H1 (cell line): ENCODE results near the gene TBC1D25. TPM values are rescaled to one million over a fixed set of nuclear protein-coding genes. Genes with fewer than 3 reads are reported as not detected.

Experiments
- CTCF ChIA-PET: fragments of 300-600 bp; sonication (Branson Sonifier 250); formaldehyde crosslinking; loops from one replicate; lab custom pipeline; 2021; ENCODE audit not compliant: partially characterized antibody; lab: Charles Lee
- POLR2A ChIA-PET: fragments of 300-600 bp; sonication (Branson Sonifier 250); formaldehyde crosslinking; loops from one replicate; lab custom pipeline; 2021; ENCODE audit warnings: inconsistent platforms; ENCODE audit not compliant: partially characterized antibody; lab: Charles Lee
- DNase-seq, 2 experiments: peaks; one replicate each; pipeline versions ENCODE4 v3.0.0 to v3.0.0-alpha.2; 2010 to 2022; ENCODE audit warnings: low spot score in 2 of 2, low read depth in 1 of 2, mixed read lengths in 1 of 2
- FAIRE-seq: peaks from 2 replicates; lab custom pipeline; 2011; peaks lifted over from hg19 to GRCh38; lab: Jason Lieb, UNC
- H2AFZ ChIP-seq: 2 replicates; pipeline ENCODE4 v1.8.1; 2012; ENCODE audit warnings: low read length, inconsistent platforms
- H2AK5ac ChIP-seq: 2 replicates; pipeline ENCODE4 v1.6.1; 2013; ENCODE audit warnings: low read depth, low read length
- H2BK120ac ChIP-seq: replicated peaks from 2 replicates; pipeline ENCODE3; 2013; ENCODE audit warnings: low read depth, low read length, inconsistent platforms
- H2BK12ac ChIP-seq: 2 replicates; pipeline ENCODE4 v1.6.1; 2013; ENCODE audit warnings: low read depth, low read length
- H2BK15ac ChIP-seq: 2 replicates; pipeline ENCODE4 v1.6.1; 2013; ENCODE audit warnings: low read length
- H2BK20ac ChIP-seq: 2 replicates; pipeline ENCODE4 v1.6.1; 2013; ENCODE audit warnings: low read length
- H2BK5ac ChIP-seq: 2 replicates; pipeline ENCODE4 v1.6.1; 2013; ENCODE audit warnings: low read depth, low read length
- H3K14ac ChIP-seq: 2 replicates; pipeline ENCODE4 v1.6.1; 2013; ENCODE audit warnings: inconsistent platforms; ENCODE audit not compliant: insufficient read length
- H3K18ac ChIP-seq: 2 replicates; pipeline ENCODE4 v1.6.1; 2013; ENCODE audit warnings: low read length; ENCODE audit errors: extremely low read depth
- H3K23ac ChIP-seq: 2 replicates; pipeline ENCODE4 v1.6.1; 2013; ENCODE audit warnings: inconsistent platforms; ENCODE audit not compliant: insufficient read length
- H3K23me2 ChIP-seq: 2 replicates; pipeline ENCODE4 v1.6.1; 2013; ENCODE audit warnings: low read depth, low read length
- H3K27ac ChIP-seq: 2 replicates; pipeline ENCODE4 v1.6.1; 2011; ENCODE audit warnings: low read depth, low read length, inconsistent platforms
- H3K27me3 ChIP-seq, 4 experiments: replicated peaks in 1 of 4; 1 replicate in 1 of 4; 2 replicates in 3 of 4; pipeline versions ENCODE4 v1.6.1 to v1.8.1; 2011 to 2013; ENCODE audit warnings: low read length in 3 of 4, mild to moderate bottlenecking in 3 of 4, inconsistent platforms in 2 of 4, mixed read lengths in 2 of 4, moderate library complexity in 1 of 4; ENCODE audit not compliant: control insufficient read depth in 3 of 4, insufficient read depth in 3 of 4; ENCODE audit errors: extremely low read depth in 1 of 4
- H3K36me3 ChIP-seq, 4 experiments: 2 replicates each; pipeline versions ENCODE4 v1.6.1 to v1.8.1; 2011 to 2013; ENCODE audit warnings: mild to moderate bottlenecking in 4 of 4, low read length in 3 of 4, moderate library complexity in 2 of 4, control low read depth in 1 of 4, inconsistent platforms in 1 of 4; ENCODE audit not compliant: insufficient read depth in 4 of 4, control insufficient read depth in 2 of 4
- H3K4ac ChIP-seq: replicated peaks from 2 replicates; pipeline ENCODE3; 2013; ENCODE audit warnings: low read length, low read depth, mixed read lengths, inconsistent platforms; ENCODE audit not compliant: insufficient read length
- H3K4me1 ChIP-seq, 4 experiments: replicated peaks in 1 of 4; 1 replicate in 1 of 4; 2 replicates in 3 of 4; pipeline versions ENCODE4 v1.6.1 to v1.8.1; 2011 to 2013; ENCODE audit warnings: low read length in 3 of 4, inconsistent platforms in 2 of 4, mixed read lengths in 1 of 4; ENCODE audit not compliant: insufficient read depth in 4 of 4, control insufficient read depth in 3 of 4
- H3K4me2 ChIP-seq, 2 experiments: 2 replicates each; pipeline versions ENCODE4 v1.6.1 to v1.8.1; 2011 to 2013; ENCODE audit warnings: low read depth in 2 of 2, low read length in 2 of 2, control low read depth in 1 of 2, inconsistent platforms in 1 of 2, mild to moderate bottlenecking in 1 of 2; ENCODE audit not compliant: insufficient read depth in 1 of 2
- H3K4me3 ChIP-seq, 4 experiments: fragments of 200-600, 300-600 bp in 1 of 4; sonication (generic), shearing (Covaris generic), sonication (Bioruptor Twin) in 1 of 4; 2 replicates each; pipeline versions ENCODE4 v1.5.1 to v1.8.1; 2011 to 2016; ENCODE audit warnings: low read length in 4 of 4, low read depth in 3 of 4, control low read depth in 2 of 4, inconsistent platforms in 2 of 4, mild to moderate bottlenecking in 2 of 4, mixed read lengths in 1 of 4, moderate library complexity in 1 of 4; ENCODE audit not compliant: insufficient read depth in 2 of 4; ENCODE audit errors: extremely low read depth in 1 of 4
- H3K56ac ChIP-seq: replicated peaks from 2 replicates; pipeline ENCODE3; 2013; ENCODE audit warnings: low read depth, mild to moderate bottlenecking, mixed read lengths, low read length, inconsistent platforms; ENCODE audit not compliant: insufficient read length
- H3K79me1 ChIP-seq: 2 replicates; pipeline ENCODE4 v1.6.1; 2013; ENCODE audit warnings: low read depth, low read length, control low read depth
- H3K79me2 ChIP-seq, 2 experiments: 2 replicates each; pipeline versions ENCODE4 v1.6.1 to v1.8.1; 2012 to 2013; ENCODE audit warnings: low read length in 2 of 2, mild to moderate bottlenecking in 2 of 2, inconsistent platforms in 1 of 2; ENCODE audit not compliant: insufficient read depth in 2 of 2, control insufficient read depth in 1 of 2
- H3K9ac ChIP-seq, 4 experiments: replicated peaks in 1 of 4; 1 replicate in 1 of 4; 2 replicates in 3 of 4; pipeline versions ENCODE4 v1.6.1 to v1.8.1; 2011 to 2013; ENCODE audit warnings: low read depth in 3 of 4, low read length in 3 of 4, control low read depth in 2 of 4, mild to moderate bottlenecking in 2 of 4, moderate library complexity in 2 of 4, inconsistent platforms in 1 of 4; ENCODE audit errors: extremely low read depth in 1 of 4
- H3K9me3 ChIP-seq, 2 experiments: 2 replicates each; pipeline versions ENCODE4 v1.6.1 to v1.8.1; 2012 to 2013; ENCODE audit warnings: mild to moderate bottlenecking in 2 of 2, moderate library complexity in 2 of 2, control low read depth in 1 of 2, inconsistent platforms in 1 of 2, low read depth in 1 of 2, low read length in 1 of 2, mixed read lengths in 1 of 2; ENCODE audit not compliant: insufficient read depth in 2 of 2
- H4K20me1 ChIP-seq, 2 experiments: replicated peaks in 1 of 2; 2 replicates each; pipeline versions ENCODE3 to v1.8.1; 2011 to 2013; ENCODE audit warnings: inconsistent platforms in 2 of 2, low read length in 2 of 2, mild to moderate bottlenecking in 1 of 2; ENCODE audit not compliant: insufficient read depth in 2 of 2, control insufficient read depth in 1 of 2
- H4K5ac ChIP-seq: 2 replicates; pipeline ENCODE4 v1.6.1; 2013; ENCODE audit warnings: low read length, low read depth, mixed read lengths, inconsistent platforms; ENCODE audit not compliant: insufficient read length
- H4K8ac ChIP-seq: 2 replicates; pipeline ENCODE4 v1.8.0; 2013; ENCODE audit warnings: mild to moderate bottlenecking, moderate library complexity, low read length, inconsistent platforms; ENCODE audit not compliant: insufficient read depth; ENCODE audit errors: extremely low read depth
- H4K91ac ChIP-seq: replicated peaks from 2 replicates; pipeline ENCODE3; 2013; ENCODE audit warnings: low read length, mixed read lengths, inconsistent platforms; ENCODE audit not compliant: insufficient read length
- HDAC6 ChIP-seq: IDR thresholded peaks from one replicate; pipeline ENCODE4 v1.7.1; 2012; ENCODE audit warnings: low read depth, mild to moderate bottlenecking, inconsistent platforms, low read length, moderate library complexity
- SP2 ChIP-seq: IDR thresholded peaks from 2 replicates; pipeline ENCODE4 v1.6.1; 2012; ENCODE audit warnings: mild to moderate bottlenecking, low read length, inconsistent platforms
- SRF ChIP-seq: IDR thresholded peaks from 2 replicates; pipeline ENCODE4 v1.6.1; 2011; ENCODE audit warnings: mild to moderate bottlenecking, low read depth, low read length, moderate library complexity
- TCF12 ChIP-seq: IDR thresholded peaks from 2 replicates; pipeline ENCODE4 v1.6.1; 2011; ENCODE audit warnings: low read depth, mild to moderate bottlenecking, low read length
- TEAD4 ChIP-seq: IDR thresholded peaks from 2 replicates; pipeline ENCODE4 v1.6.1; 2012; ENCODE audit warnings: low read depth, low read length, inconsistent platforms, mixed read lengths
- WGBS, 2 experiments: shearing (Covaris generic) in 1 of 2; methylation state at CpG; one replicate each; pipeline versions ENCODE4 v1.1.6 to v1.1.7; 2013 to 2015; ENCODE audit warnings: low lambda C conversion rate in 2 of 2, mixed read lengths in 2 of 2, inconsistent platforms in 1 of 2, low coverage in 1 of 2, missing lambda C conversion rate in 1 of 2; ENCODE audit not compliant: insufficient replicate concordance in 2 of 2, insufficient coverage in 1 of 2, insufficient read length in 1 of 2; ENCODE audit errors: extremely low coverage in 1 of 2, missing lambda C conversion rate in 1 of 2; 5-methylcytosine and 5-hydroxymethylcytosine counted together
- polyA plus RNA-seq, 7 experiments: library from polyadenylated mRNA; depleted of rRNA in 3 of 7; stranded (reverse) in 5 of 7; unstranded in 2 of 7; fragments of >200 nt in 5 of 7; fragments of 200-250 nt in 2 of 7; gene quantifications; 1 replicate in 5 of 7; 2 replicates in 1 of 7; 4 replicates in 1 of 7; pipeline versions ENCODE4 v1.2.1 to v1.2.3, GENCODE V29; 2011 to 2013; ENCODE audit warnings: missing spikeins in 2 of 7, mixed read lengths in 2 of 7
- total RNA-seq: library from RNA; stranded (reverse); fragmentation: NEBNext Ultra II Directional; extraction: Animal tissue kit (Norgen Biotek cat#: 25700); gene quantifications from 2 replicates; pipeline ENCODE4 v1.2.1, GENCODE V29; 2021

Gene TBC1D25
- total and polyA plus RNA-seq, 2 of the 8 experiments (the other 6 are each of a cell fraction or from before 2014, with no cell fraction given), result 6.5 to 6.8 TPM

DNA sequence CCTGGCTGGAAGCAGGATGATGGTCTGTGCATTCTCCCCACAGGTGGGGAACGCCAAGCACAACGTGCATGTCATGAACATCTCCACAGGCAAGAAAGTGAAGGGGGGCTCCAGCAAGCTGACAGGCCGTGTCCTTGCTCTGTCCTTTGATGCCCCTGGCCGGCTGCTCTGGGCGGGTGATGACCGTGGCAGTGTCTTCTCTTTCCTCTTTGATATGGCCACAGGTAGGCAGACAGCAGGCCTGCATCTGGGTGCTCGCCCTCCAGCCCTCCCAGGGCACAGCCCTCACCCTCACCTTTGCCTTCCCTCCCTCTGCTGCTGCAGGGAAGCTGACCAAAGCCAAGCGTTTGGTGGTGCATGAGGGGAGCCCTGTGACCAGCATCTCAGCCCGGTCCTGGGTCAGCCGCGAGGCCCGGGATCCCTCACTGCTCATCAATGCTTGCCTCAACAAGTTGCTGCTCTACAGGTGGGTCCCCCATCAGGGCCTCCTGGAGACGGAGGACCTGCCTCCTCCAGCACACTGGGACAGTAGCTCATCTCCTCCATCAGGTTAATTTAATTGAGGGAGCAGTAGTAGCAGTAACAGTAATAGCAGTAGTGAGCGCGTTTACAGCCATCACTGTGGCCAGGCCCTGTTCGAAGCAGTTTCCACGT, 62.4 kb downstream of the TBC1D25 start:
- Histone ChIP-seq H4K5ac (no peak overlapping the region), H3K23ac (no peak overlapping the region), H3K4me2 (no peak overlapping the region)
- CTCF ChIA-PET, result no interaction called here
- FAIRE-seq (no peak), DNase-seq (no peak)
- TF ChIP-seq HDAC6, result no peak
- TF ChIP-seq SP2, result no peak
- no peak for TF ChIP-seq TCF12
- TF ChIP-seq SRF, result no peak
- TF ChIP-seq TEAD4, result no peak
- TF ChIP-seq, all 59 proteins: peak for 0
- Histone ChIP-seq H2BK12ac (no peak overlapping the region), H3K9me3 (no peaks in the 10 kb centered on the region), H3K18ac (no peak overlapping the region), H3K79me2 (no peaks in the 10 kb centered on the region), H2BK20ac (no peak overlapping the region), H3K79me1 (no peaks in the 10 kb centered on the region), H3K4me1 (peaks cover 0 to 8% (median 3%) of the 10 kb centered on the region in 4 experiments; a peak in 3 of 7 replicates), H4K91ac (no peak overlapping the region), H2AK5ac (no peak overlapping the region), H2BK15ac (no peak overlapping the region), H3K27ac (no peak overlapping the region), H3K4me3 (no peak overlapping the region), H3K23me2 (peaks cover 2% of the 10 kb centered on the region; the same call in 1 of the 2 replicates), H4K20me1 (no peaks in the 10 kb centered on the region), H3K9ac (no peak overlapping the region), H2BK5ac (no peak overlapping the region), H3K36me3 (peaks cover 0 to 15% (median 3%) of the 10 kb centered on the region in 4 experiments; a peak in 4 of 8 replicates), H3K56ac (no peak overlapping the region), H2AFZ (no peak overlapping the region), H3K27me3 (no peaks in the 10 kb centered on the region), H3K4ac (no peak overlapping the region), H2BK120ac (no peak overlapping the region), H4K8ac (no peak overlapping the region), H3K14ac (no peak overlapping the region)
- WGBS, 2 experiments, result 80% methylated on average over 11 of the region's 17 CpGs; no CpG with 5 or more reads in 1 of the 2 experiments
- POLR2A ChIA-PET, result interaction anchor here (1.0 kb wide), 1 partner anchor 27 kb away, joined by 3 read pairs; the partner anchor contains the start of gene RBM3
